Measurements from ENCODE around the gene PTGR3.
"Not testable (repeated sequence)": the region's sequence is repeated elsewhere in the genome, so short reads cannot be mapped to it uniquely, and the experiment has no call there.

The PTGR3 gene

DNA sequence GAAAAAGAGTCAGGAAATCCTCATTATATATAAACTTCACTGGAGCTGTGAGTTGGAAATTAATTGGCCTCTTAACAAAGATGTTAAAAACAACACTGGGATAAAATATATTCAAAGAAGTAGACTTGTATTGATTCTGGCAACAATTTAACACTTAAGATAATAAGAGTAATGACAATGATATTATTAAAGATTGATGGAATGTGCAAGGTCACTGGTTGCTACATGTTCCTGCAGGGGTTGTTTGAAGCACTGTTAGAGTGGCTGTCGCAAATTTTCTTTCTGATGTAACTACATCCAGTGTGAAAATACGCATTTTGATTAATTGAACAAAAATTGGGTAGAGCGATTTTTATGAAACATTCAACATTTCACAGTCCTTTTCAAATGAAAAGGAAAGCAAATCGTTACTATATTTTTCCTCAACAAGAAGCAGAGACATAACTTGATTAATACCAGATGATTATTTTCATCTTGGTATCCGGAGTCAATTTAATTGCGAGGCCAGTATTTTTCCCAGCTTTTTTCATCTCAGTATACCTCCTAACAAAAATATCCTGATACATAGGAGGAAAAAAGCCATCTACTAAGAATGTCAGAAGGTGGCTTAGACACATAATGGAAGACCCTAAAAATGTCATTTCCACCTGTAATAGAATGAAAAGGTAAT is 6.1 kb downstream of the PTGR3 start:
- no peak for DNase-seq

DNA sequence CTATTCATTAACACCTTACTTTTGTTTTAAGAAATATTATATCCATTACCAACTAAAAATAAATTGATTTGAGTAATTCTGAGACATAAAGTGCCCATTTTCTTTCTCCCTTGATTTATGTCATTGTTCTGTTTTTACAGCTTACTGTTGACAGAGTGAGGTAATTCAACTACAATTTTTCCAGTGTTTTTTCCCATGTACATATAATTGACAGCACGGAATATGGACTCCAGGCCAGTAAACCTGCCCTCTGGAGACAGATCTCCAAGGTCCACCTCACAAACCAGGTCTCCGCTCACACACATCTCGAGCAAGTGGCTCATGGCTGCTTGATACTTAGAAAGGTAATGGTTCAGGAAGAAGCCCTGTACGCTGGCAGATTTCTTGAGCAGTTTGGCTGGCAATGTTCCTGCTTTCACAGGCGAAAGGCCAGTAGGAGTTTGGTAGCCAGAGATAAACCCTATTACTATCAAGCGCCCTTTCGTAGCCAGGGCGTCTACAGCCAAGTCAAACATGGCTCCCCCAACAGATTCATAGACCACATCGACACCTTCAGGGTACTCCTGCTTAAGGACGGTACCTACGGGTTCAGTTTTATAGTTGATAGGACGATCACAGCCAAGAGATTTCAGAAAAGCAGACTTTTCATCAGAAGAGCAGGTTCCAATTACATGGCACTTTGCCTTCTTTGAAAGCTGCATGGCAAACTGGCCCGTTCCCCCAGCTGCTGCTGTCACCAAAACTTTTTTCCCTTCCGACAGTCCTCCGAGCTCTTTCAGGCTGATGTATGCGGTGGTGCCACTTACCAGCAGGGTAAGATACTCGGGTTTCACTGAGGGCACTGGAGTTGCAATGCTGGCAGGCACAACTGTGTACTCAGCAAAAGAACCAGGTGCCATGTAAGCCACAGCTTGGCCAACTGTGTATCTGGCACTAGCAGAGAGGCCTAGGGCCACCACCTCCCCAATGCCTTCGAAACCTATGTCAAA is 7.4 kb downstream of the PTGR3 start:
- DNase-seq: no peak

DNA sequence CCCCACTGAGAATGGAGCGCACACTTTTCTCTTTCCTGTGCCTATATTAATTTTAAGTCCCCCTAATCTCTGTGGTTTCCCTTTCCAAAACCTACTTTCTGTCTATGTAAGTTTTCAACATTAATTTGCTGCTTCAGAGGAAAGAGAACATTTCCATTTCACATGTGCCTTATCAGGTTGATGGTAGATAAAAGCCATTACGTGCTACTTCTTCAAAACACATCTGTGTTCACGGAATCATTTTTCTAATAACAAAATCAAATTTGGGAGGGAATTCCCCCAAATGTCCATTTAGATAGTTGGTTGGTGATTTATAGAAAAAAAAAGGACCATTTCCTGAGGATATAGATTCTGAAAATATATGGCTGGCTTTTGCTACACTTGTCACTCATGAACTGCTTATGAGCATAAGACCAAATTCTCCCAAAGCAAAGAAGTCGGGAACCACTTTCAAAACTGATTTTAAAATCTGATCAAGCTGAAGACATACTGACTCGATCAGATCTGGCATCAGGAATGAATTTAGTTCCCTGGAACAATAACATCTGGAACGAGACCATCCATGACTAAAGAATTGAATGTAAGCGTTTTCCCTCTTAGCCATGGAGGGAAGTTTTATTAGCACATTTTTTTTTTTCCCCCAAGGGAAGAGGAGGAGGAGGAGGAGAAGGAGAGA is 8.2 kb downstream of the PTGR3 start:
- DNase-seq: no peak

DNA sequence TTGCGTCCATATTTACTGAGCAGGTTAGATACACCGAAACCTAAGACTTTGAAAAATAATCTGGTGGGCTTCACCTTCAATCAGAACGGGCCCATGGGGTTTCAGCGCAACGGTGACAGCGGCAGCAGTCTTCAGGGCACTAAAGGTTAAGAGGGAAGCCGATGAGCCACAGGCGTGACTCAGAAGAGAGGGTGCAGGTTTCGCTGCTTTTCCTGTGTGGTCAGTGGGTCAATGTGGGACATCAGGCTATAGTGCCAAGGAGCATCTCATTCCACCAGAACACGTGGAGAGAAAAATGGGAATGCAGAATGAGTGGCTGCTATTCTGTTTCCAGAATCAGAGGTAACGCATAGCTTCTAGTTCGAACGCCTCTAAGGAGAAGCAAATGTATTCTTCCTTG is 8.9 kb downstream of the PTGR3 start:
- no peak for DNase-seq

DNA sequence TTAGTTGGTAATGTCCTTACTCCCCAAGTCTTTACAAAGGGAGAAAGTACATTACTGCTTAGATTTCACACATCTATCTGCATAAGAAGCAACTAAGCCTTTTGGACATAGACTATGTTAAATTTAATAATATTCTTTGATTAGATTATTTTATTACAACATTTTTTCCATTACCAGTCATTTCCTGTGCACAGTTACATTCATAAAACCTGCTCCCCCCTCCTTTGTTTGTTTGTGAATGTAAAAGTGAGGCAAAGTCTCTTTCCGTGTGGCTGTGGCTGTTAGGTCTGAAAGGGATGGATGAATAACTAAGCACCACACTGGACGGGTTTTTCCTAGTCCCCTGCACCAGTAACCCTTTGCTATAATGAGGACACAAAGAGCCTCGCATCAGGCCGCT is 9.6 kb downstream of the PTGR3 start:
- DNase-seq: no peak

DNA sequence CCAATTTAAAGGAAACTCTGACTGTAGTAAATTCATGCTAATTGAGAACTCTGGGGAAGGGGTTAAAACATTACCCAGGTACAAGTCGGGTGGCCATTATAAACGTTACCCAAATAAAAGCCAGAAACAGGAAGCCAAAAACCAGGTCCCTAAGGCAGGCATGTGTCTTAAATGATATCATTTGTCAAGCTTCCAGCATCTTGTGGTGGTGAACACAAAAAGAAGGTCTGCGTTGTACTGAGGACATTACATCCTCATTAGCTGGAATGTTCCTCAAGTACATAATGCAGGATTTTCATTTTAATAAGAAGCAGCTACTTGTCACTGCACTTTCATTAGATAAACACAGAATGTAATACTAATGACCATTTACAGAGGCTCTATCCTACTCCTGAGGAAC is 10.9 kb downstream of the PTGR3 start:
- DNase-seq: no peak

DNA sequence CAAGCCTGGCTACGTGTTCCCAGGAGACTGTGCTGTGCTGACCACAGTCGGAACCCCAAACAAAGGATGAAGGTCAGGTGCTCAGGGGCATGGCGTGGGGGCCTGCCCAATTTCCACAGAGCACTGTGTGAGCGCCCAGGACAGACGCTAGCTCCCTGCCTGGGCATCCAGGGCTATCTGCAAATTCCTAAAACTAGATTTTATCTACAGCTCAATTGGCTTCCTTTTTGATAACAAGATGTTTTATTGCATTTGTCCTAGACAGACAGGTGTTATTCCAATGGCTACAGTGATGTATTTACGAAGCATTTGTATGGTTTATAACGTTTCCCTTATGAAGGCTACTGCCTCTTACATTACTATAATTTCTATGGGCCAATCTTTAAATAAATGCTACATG is 16.0 kb downstream of the PTGR3 start:
- DNase-seq: no peak

DNA sequence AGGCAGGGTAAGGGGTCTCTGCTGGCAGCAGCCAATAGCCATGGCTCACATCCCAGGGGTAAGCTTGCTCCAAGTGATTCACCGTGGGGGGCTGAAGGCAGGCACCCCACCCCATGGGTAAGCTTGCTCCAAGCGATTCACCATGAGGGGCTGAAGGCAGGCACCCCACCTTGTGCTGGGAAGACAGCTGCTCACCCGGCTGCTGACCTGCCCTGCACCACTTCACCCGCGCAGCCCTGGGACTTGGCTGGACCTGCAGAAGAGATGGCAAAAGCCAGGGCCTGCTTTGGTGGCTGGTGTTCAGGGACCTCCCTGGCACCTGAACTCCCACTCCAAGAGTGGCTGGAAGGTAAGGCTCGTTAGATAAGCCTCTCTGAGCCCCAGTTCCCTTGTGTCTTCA is 19.2 kb downstream of the PTGR3 start:
- no peak for DNase-seq

DNA sequence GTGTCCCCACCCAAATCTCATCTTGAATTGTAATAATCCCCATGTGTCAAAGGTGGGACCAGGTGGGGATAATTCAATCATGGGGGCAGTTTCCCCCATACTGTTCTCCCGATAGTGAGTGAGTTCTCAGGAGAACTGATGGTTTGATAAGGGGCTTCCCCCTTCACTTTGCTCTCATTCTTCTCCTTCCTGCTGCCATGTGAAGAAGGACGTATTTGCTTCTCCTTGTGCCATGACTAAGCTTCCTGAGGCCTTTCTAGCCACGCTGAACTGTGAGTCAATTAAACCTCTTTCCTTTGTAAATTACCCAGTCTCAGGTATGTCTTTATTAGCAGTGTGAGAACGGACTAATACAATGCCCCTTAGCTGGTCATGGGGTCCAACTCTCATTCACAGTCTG is 21.2 kb downstream of the PTGR3 start:
- DNase-seq: not testable (repeated sequence)

DNA sequence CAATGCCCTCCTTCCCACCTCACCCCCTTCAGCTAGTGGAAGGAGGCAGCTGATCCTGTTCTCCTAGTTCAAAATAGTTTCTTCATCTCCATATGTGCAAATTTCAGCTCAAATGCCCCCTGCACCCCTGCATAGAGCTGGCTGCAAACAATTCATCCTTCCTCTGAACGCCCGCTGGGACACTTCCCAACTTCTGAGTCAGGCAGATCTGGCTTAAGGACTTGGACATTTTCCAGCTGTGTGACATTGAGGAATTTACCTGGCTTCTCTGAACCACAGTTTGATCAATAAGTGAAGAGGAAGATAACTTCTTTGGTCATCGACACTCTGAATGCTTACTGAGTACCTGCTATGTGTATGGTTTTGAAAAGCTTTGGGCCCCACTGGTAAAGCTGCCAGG is 23.5 kb downstream of the PTGR3 start:
- DNase-seq: no peak

DNA sequence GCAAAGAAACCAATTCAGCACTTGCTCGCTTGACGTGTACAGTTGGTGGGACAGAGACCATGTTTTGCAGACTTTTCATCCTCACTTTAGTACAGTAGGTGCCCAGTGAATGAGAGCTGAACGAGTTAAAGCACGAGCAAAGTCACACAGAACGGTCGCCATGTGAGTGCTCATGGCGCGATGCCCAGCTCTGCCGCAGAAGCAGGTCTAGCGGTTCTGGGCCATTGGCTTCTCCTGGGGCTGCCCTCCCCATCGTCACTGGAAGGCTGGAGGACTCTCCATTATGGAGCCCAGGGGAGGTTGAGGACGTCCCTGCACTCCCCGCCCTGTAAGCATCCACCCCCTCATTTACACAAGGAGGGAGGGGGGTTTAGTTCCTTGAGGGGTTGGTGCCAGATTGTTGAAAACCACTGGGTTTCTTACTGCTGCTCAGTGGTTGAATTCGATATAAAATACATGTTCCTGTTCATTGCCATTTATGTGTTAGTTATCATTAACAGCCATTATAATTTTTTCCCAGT is 24.9 kb downstream of the PTGR3 start:
- no peak for DNase-seq

DNA sequence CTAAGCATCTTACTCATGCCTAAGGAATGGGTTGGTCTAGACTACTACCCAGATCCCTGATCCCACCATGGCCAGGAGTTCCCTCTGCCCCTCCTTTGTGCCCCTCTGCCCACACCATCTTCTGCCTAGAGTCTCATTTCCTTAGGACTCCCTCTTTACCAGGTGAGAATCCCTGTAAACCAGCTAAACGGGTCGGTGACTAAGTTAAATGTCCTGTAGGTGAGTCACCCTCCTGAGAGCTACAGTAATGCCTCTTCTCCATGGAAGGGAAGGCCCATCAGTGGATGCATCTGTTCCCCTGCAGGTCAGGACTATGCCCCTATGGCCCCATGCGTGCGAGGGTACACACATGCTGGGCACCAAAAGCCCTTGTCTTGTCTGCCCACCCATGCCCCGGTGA is 25.4 kb downstream of the PTGR3 start:
- DNase-seq: no peak

DNA sequence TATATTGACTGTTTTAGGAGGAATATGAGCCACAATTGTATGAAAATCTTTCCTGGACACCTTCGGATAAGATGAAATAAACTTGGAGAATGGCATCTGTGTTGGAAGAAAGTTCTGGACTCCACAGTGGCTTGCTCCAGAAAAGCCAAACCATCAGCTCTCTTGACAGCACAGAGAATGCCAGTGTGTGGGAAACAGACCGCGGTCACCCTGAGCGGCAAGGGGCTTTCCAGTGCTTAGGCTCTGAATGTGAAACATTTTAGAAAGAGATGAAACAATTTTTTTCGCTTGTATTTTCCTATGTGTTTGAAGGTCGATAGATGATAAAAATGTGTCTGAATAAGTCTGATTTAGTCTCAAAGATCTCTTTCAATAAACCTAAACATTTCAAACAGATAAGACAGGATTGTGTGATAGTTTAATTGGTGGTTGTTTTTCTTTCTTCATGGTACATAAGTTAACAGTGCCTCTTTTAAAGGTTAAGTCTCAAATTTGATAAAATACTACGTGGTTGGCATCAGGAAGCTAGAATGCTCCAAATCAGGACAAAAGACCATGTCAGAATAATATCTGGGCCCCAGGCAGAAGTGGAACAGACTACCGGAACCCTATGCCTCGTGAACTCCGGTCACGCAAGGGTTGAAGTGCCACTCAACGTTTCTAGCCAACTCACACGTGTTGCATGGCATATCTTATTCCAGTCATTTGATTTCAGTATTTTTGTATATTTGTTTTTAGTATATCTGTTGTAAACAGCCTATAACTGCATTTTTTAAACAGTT is 28.9 kb downstream of the PTGR3 start:
- DNase-seq: no peak

DNA sequence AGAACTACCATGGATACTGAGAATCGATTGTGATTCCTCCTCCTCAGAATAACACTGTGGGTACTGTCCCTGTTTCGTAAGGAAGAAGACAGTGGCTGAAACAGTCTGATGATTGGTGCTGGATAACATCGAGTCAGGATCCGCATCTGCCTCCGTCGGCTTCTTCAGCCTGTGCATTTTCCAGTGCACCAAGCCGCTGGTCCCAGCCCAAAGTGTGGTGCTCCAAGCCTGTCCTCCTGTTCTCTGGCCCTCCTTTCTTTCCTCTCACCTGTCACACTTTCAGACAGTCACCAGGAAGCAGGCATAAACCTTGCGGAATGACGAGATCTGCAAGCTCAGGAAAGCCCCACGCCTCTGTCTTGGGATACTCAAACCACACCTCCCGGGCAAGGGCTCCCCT is 30.6 kb downstream of the PTGR3 start:
- no peak for DNase-seq

DNA sequence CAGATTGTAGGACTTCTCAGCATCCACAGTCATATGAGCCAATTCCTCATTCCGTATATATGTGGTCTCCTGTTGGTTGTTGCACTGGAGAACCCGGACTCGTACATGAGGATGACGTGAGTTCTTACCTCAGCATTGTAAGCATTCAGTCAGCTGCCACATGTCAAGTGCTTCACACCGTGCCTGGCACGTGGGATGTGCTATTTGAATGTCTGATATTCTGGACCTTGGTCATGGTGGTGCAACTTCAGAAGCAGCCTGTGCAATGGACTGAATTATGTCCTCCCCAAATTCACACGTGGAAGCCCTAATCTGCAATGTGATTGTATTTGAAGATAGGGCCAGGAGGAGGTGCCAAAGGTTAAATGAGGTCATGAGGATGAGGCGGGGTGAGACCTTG is 32.1 kb downstream of the PTGR3 start:
- DNase-seq: no peak

DNA sequence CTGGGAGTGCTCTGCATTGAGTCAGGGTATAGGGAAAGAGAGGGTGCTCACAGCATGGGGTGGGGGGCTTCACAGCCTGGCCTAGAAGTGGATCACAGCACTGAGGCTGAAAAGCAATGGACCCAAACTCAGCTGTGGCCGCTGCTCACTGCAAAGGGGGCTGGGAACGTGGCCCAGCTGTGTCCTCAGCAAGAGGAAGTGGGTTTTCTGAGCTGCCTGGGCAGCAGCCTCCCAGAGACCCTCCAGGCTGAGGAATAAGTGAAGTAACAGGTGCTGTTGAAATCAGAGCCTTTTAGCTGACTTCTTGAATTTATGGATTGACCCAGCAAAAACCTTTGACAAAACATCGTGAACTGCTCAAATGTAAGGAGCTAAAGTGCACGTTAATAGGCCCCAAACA is 35.2 kb downstream of the PTGR3 start:
- no peak for DNase-seq

DNA sequence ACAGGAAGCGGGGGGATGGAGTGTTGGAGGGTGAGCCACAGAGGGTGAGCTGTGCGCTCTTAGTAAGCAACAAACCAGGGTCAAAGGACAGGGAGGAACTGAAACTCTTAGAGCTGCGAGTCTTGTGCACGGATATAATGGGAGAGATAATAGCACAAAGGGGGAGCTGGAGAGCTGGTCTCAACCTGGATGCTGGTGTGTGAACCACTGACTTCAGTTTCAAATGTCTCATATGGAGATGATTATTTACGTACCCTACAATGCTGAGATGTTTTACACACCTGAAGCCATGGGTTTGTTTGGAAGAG is 35.9 kb downstream of the PTGR3 start:
- no peak for DNase-seq

DNA sequence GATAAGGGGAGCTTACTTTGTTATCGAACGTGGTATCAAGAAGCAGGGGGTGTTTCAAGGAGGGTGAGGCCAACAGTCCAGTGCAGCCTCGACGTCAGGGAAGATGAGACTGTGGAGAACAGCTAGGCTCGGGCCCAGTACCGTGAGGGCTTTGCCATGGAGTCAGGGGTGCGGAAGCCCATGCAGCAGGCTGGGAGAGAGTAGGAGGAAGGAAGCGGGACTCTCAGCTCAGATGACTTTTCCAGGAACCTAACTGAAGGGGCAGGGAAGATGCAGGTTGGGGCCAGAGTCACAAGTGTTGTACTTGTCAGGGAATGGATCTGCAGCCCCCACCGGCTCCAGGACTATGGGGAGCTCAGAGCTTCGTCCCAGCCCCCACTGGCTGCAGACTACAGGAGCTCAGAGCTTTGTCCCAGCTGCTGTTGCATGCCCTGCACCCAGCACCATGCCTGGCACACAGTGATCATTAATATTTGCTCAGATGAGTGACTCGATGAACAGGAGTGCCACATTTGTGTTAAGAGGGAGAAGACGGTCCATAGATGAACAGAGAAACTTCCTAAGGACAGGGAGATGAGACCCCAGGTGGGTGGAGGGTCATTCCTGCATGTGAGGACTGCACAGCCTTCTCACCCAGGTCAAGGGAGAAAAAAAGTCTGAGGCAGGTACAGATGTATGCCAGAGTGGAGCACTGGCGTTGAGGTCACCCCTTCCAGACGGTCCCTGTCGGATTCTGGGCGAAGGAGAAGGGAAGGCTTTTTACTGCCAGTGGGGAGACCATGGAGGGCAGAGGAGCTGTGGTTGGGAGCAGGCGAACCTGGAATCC is 36.4 kb downstream of the PTGR3 start:
- no peak for DNase-seq

DNA sequence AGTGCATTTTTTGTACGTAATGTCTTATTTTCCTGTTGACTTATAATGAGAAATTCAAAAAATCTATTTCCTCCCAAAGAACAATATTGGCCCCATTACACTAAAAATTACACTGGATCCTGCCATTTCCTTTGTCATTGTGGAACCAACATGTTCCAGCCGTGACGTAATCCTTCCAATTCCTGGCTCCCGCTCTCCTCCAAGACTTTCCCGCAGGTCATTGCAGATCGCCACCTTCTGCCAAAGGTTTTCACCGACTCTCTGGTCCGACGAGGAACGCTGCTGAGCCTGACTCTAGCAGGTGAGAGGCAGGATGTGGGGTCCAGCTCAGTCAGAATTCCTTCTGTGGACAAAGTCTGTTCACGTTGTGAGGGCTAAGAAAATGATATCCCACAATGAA is 38.0 kb downstream of the PTGR3 start:
- DNase-seq: no peak

DNA sequence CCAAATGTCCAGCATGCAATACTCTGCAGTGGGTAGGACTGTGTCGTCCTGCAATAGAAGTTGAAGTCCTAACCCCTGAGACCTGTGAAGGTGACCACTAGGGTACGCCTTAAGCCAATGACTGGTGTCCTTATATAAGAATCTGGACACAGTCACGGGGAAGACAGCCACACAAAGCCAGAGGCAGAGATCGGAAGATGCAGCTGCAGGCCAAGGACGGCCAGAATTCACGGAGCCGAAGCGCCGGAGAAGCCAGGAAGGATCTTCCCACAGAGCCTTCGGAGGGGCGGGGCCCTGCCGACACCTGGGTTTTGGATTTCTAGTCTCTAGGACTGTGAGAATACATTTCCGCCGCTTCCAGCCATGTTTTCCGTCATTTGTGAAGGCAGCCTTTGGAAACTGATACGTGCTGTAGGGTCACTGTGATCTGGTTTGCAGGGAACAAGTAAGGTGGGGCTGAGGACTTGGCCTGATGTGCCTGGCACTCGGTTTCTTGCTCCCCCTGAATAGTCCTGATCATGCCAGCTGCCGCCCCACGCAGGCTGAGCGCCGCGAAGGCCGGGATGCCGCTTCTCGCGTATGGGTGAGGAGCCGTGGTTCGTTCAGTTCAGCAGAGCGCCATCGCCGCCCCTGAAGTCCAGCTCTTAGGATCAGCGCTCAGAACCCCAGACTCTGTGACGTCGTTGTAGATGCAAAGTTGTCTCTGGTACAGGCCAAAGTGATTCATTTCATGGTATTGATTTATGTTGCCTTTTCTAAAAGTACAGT is 38.7 kb downstream of the PTGR3 start:
- no peak for DNase-seq

DNA sequence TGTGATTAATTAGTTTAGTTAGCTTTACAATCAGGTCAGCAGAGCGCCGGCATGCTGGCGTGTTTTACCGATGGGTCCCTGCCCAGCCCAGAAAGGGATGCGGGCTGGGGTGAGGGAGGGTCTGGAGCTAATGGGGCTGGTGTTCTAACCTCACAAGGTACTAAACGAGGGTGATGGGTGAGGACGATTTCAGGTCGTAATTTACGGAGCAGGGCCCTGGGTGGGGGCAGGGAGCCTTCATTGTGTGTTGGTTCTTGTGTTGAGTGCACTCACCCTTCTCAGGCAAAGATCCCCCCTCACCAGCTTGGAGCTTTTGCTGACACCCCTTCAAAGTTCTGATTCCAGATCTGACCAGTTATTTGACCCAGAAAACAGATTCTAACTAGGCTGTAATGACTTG is 39.5 kb downstream of the PTGR3 start:
- DNase-seq: no peak

All from T-helper 1 cell (primary cell).